NB4 (cell line): ENCODE data around the gene MOB1B.

Experiments
- CTCF ChIP-seq: IDR thresholded peaks from one replicate; pipeline ENCODE4 v1.5.1; 2012; ENCODE audit warnings: low read depth, low read length
- MAX ChIP-seq: IDR thresholded peaks from 2 replicates; pipeline ENCODE4 v1.6.1; 2011; ENCODE audit warnings: low read depth, low read length
- MYC ChIP-seq: IDR thresholded peaks from 2 replicates; pipeline ENCODE4 v1.6.1; 2011; ENCODE audit warnings: low read depth, low read length
- POLR2A ChIP-seq: IDR thresholded peaks from 2 replicates; pipeline ENCODE4 v1.6.1; 2011; ENCODE audit warnings: mild to moderate bottlenecking; ENCODE audit not compliant: insufficient read length; ENCODE audit errors: extremely low read depth

GRCh38 chr4:70885174-70885573, 17.0 kb upstream of the MOB1B start:
- TF ChIP-seq MAX (no peak), CTCF (no peak), POLR2A (no peak), MYC (no peak)
